ENCODE results near the gene WDR54. TPM values are rescaled to one million over a fixed set of nuclear protein-coding genes. Genes with fewer than 3 reads are reported as not detected.

The WDR54 gene
- total RNA-seq, 1 experiment from 2014 or later = 27.7 TPM

- DNase-seq (ENCODE audit: low read depth, low spot score) (no peak), ATAC-seq (no peak)
- intact Hi-C loops (cut with micrococcal nuclease; ENCODE audit: unreplicated experiment) = no loop called here
- Histone ChIP-seq H3K4me1 (ENCODE audit: control insufficient read depth, insufficient read depth, low read length) (peaks cover 3% of the 10 kb centered on the region; the same call in 1 of the 2 replicates), H3K27ac (ENCODE audit: low read length) (no peak overlapping the region), H3K36me3 (ENCODE audit: control insufficient read depth, insufficient read depth, low read length) (peaks cover 4% of the 10 kb centered on the region), H3K4me3 (ENCODE audit: low read depth in 2 of 2, low read length in 2 of 2) (no peak overlapping the region), H3K9me3 (ENCODE audit: control insufficient read depth, insufficient read depth, low read depth, low read length) (no peaks in the 10 kb centered on the region), H3K27me3 (ENCODE audit: control insufficient read depth, insufficient read depth, low read length) (no peaks in the 10 kb centered on the region)
- CTCF ChIA-PET = no interaction called here
- BruUV-seq (replicated peaks) = no TSS peak
- in situ Hi-C loops (cut with HindIII; ENCODE audit: low pct_unique_long_range_greater_than_20kb, low sequenced_read_pairs) = no loop called here
- no peak for TF ChIP-seq TCF7L2 (IDR thresholded peaks at IDR 0.05; ENCODE audit: low read depth, low read length)
- TF ChIP-seq SIN3A (IDR thresholded peaks at IDR 0.05; ENCODE audit: borderline replicate concordance, insufficient read depth, low read depth, low read length) = no peak
- no peak for TF ChIP-seq POLR2AphosphoS5 (IDR thresholded peaks at IDR 0.05; ENCODE audit: low read depth, low read length)
- TF ChIP-seq REST (IDR thresholded peaks at IDR 0.05; ENCODE audit: insufficient read depth in 1 of 2, low read depth in 2 of 2, low read length in 1 of 2) = no peak
- POLR2A ChIA-PET = no interaction called here
Measured at GRCh38 chr2:74426181-74426758, 4.7 kb downstream of the WDR54 start.

GRCh38 chr2:74427551-74427950 is 6.0 kb downstream of the WDR54 start:
- Histone ChIP-seq H3K36me3 (ENCODE audit: control insufficient read depth, insufficient read depth, low read length) (peaks cover 7% of the 10 kb centered on the region), H3K4me3 (ENCODE audit: low read depth in 2 of 2, low read length in 2 of 2) (no peak overlapping the region), H3K27me3 (ENCODE audit: control insufficient read depth, insufficient read depth, low read length) (no peaks in the 10 kb centered on the region), H3K9me3 (ENCODE audit: control insufficient read depth, insufficient read depth, low read depth, low read length) (no peaks in the 10 kb centered on the region), H3K4me1 (ENCODE audit: control insufficient read depth, insufficient read depth, low read length) (peaks cover 3% of the 10 kb centered on the region; the same call in 1 of the 2 replicates), H3K27ac (ENCODE audit: low read length) (no peak overlapping the region)
- no peak for ATAC-seq
- POLR2A ChIA-PET = no interaction called here
- CTCF ChIA-PET = no interaction called here
- in situ Hi-C loops (cut with HindIII; ENCODE audit: low pct_unique_long_range_greater_than_20kb, low sequenced_read_pairs) (no loop called here), intact Hi-C loops (cut with micrococcal nuclease; ENCODE audit: unreplicated experiment) (no loop called here)
- TF ChIP-seq POLR2AphosphoS5 (IDR thresholded peaks at IDR 0.05; ENCODE audit: low read depth, low read length) (no peak), REST (IDR thresholded peaks at IDR 0.05; ENCODE audit: insufficient read depth in 1 of 2, low read depth in 2 of 2, low read length in 1 of 2) (no peak), TCF7L2 (IDR thresholded peaks at IDR 0.05; ENCODE audit: low read depth, low read length) (no peak), SIN3A (IDR thresholded peaks at IDR 0.05; ENCODE audit: borderline replicate concordance, insufficient read depth, low read depth, low read length) (no peak), CTCF (IDR thresholded peaks at IDR 0.05) (no peak)
- BruUV-seq (replicated peaks) = no TSS peak
- no peak for DNase-seq (ENCODE audit: low read depth, low spot score)
